GM12878 (cell line): ENCODE data around the gene CTDSP1. TPM values are rescaled to one million over a fixed set of nuclear protein-coding genes. Genes with fewer than 3 reads are reported as not detected.
A peak's percentile ranks its signal among the peaks of the same experiment; 100 is the strongest.

Experiments used
- ATAC-seq: fragments of 200-7000 bp; cut with Tn5 transposase; 3 replicates; pipeline ENCODE4 v1.9.1; 2020; ENCODE audit warnings: mild to moderate bottlenecking, moderate library complexity
- BruUV-seq: library from RNA; stranded (reverse); fragments of 400-500 nt; replicated peaks from 2 replicates; lab custom pipeline; 2021; lab: Mats Ljungman, UMichigan
- CTCF ChIA-PET: fragments of 300-600 bp; sonication (Branson Sonifier 250); formaldehyde crosslinking; extraction: SDS; loops from one replicate; lab custom pipeline; 2021; ENCODE audit warnings: inconsistent platforms; lab: Yijun Ruan, JAX
- POLR2A ChIA-PET: fragments of 350-600 bp; formaldehyde crosslinking; extraction: SDS; loops from one replicate; lab custom pipeline; 2021; ENCODE audit warnings: inconsistent platforms; lab: Charles Lee
- RAD21 ChIA-PET: fragments of 300-600 bp; sonication (Branson Sonifier 250); formaldehyde crosslinking; loops from one replicate; lab custom pipeline; 2023; ENCODE audit warnings: antibody characterized with exemption; ENCODE audit not compliant: unreplicated experiment; lab: Charles Lee
- SMC1A ChIA-PET: fragments of 300-600 bp; sonication (Branson Sonifier 250); formaldehyde crosslinking; loops from one replicate; lab custom pipeline; 2023; ENCODE audit not compliant: unreplicated experiment, uncharacterized antibody; lab: Charles Lee
- DNase-seq: peaks from one replicate; pipeline ENCODE4 v3.0.0-alpha.2; 2011; ENCODE audit warnings: low read depth, low spot score
- FAIRE-seq: peaks from 3 replicates; lab custom pipeline; 2011; peaks lifted over from hg19 to GRCh38; lab: Jason Lieb, UNC
- H2AFZ ChIP-seq: 2 replicates; pipeline ENCODE4 v1.6.0; 2011; ENCODE audit warnings: low read depth, low read length, control low read depth; ENCODE audit not compliant: control insufficient read depth
- H3K27ac ChIP-seq: 2 replicates; pipeline ENCODE4 v1.5.1; 2011; ENCODE audit warnings: control low read depth; ENCODE audit not compliant: control insufficient read depth, insufficient read depth
- H3K27me3 ChIP-seq, 2 experiments: replicated peaks in 1 of 2; 2 replicates each; pipeline versions ENCODE4 v1.6.0 to v1.6.1; 2011; ENCODE audit warnings: low read length in 1 of 2; ENCODE audit not compliant: control insufficient read depth in 2 of 2, insufficient read depth in 2 of 2
- H3K36me3 ChIP-seq, 2 experiments: 2 replicates each; pipeline ENCODE4 v1.5.1; 2011; ENCODE audit warnings: low read length in 1 of 2; ENCODE audit not compliant: control insufficient read depth in 2 of 2, insufficient read depth in 2 of 2
- H3K4me1 ChIP-seq: 2 replicates; pipeline ENCODE4 v1.6.1; 2011; ENCODE audit warnings: mild to moderate bottlenecking, low read length, moderate library complexity, mixed read lengths; ENCODE audit not compliant: control insufficient read depth, insufficient read depth
- H3K4me2 ChIP-seq: 2 replicates; pipeline ENCODE4 v1.6.0; 2011; ENCODE audit warnings: control low read depth; ENCODE audit not compliant: control insufficient read depth, insufficient read depth
- H3K4me3 ChIP-seq: fragments of 200-600 bp; sonication (generic); 2 replicates; pipeline ENCODE4 v1.5.1; 2016
- H3K79me2 ChIP-seq: 2 replicates; pipeline ENCODE4 v1.6.0; 2011; ENCODE audit warnings: low read length; ENCODE audit not compliant: control insufficient read depth, insufficient read depth
- H3K9ac ChIP-seq: 2 replicates; pipeline ENCODE4 v1.8.0; 2011; ENCODE audit warnings: low read length, control low read depth, mixed read lengths; ENCODE audit not compliant: control insufficient read depth, insufficient read depth
- H3K9me3 ChIP-seq: replicated peaks from 3 replicates; pipeline ENCODE4 v1.5.1; 2011; ENCODE audit warnings: mild to moderate bottlenecking, low read length; ENCODE audit not compliant: control insufficient read depth, insufficient read depth
- H4K20me1 ChIP-seq: 2 replicates; pipeline ENCODE4 v1.6.0; 2011; ENCODE audit not compliant: control insufficient read depth, insufficient read depth
- BHLHE40 ChIP-seq, 2 experiments: fragments of 450-650 bp in 1 of 2; IDR thresholded peaks; 2 replicates each; pipeline ENCODE4 v1.6.1; 2011 to 2017; ENCODE audit warnings: low read depth in 2 of 2, borderline replicate concordance in 1 of 2, improper control_type of control experiment in 1 of 2, low read length in 1 of 2, mild to moderate bottlenecking in 1 of 2
- E2F4 ChIP-seq: IDR thresholded peaks from 2 replicates; pipeline ENCODE4 v1.6.1; 2012; ENCODE audit warnings: low read depth, low read length, improper control_type of control experiment
- GABPA ChIP-seq: IDR thresholded peaks from 2 replicates; pipeline ENCODE4 v1.6.1; 2014; ENCODE audit warnings: antibody characterized with exemption, low read depth, mild to moderate bottlenecking, inconsistent platforms
- HSF1 ChIP-seq: fragments of 150-350 bp; IDR thresholded peaks from 2 replicates; pipeline ENCODE4 v1.6.1; 2014; ENCODE audit warnings: mild to moderate bottlenecking, low read depth, low read length
- IKZF2 ChIP-seq, 2 experiments: fragments of 450-650 bp; IDR thresholded peaks; 2 replicates each; pipeline ENCODE4 v1.6.1; 2017; ENCODE audit warnings: mild to moderate bottlenecking in 2 of 2, moderate library complexity in 2 of 2
- NR2C1 ChIP-seq: fragments of 450-650 bp; IDR thresholded peaks from 2 replicates; pipeline ENCODE4 v1.6.1; 2017; ENCODE audit warnings: antibody characterized with exemption, mild to moderate bottlenecking, moderate library complexity
- RAD51 ChIP-seq: fragments of 450-650 bp; IDR thresholded peaks from 2 replicates; pipeline ENCODE4 v1.6.1; 2016; ENCODE audit warnings: moderate library complexity, mild to moderate bottlenecking, inconsistent platforms
- ZNF24 ChIP-seq: fragments of 450-650 bp; IDR thresholded peaks from 2 replicates; pipeline ENCODE4 v1.6.1; 2017; ENCODE audit warnings: antibody characterized with exemption, mild to moderate bottlenecking
- ZNF687 ChIP-seq: fragments of 450-650 bp; IDR thresholded peaks from 2 replicates; pipeline ENCODE4 v1.6.1; 2017; ENCODE audit warnings: mild to moderate bottlenecking, moderate library complexity
- WGBS: methylation state at CpG from one replicate; pipeline ENCODE4 v1.1.6; 2016; ENCODE audit warnings: low lambda C conversion rate; ENCODE audit not compliant: insufficient replicate concordance, insufficient coverage; ENCODE audit errors: missing lambda C conversion rate; 5-methylcytosine and 5-hydroxymethylcytosine counted together
- in situ Hi-C: fragments of 300-500 bp; cut with MboI; formaldehyde crosslinking; loops from 9 replicates; pipeline ENCODE4 v1.14.3; 2018; ENCODE audit warnings: mixed read lengths
- intact Hi-C: fragments of 100-400 bp; cut with micrococcal nuclease; formaldehyde crosslinking; loops from one replicate; pipeline ENCODE4 v1.14.2; 2022; ENCODE audit not compliant: unreplicated experiment
- polyA plus RNA-seq, 11 experiments: library from polyadenylated mRNA; depleted of rRNA in 4 of 11; unstranded in 6 of 11; stranded (reverse) in 5 of 11; fragments of >200 nt; fragmentation: Nextera tagmentation in 4 of 11; fragmentation: Illumina TruSeq in 1 of 11; extraction: Ambion mirVana in 4 of 11; extraction: Trizol in 1 of 11; gene quantifications; 1 replicate in 1 of 11; 2 replicates in 10 of 11; pipeline versions ENCODE4 v1.2.1 to v1.2.3, GENCODE V29; 2011 to 2016; ENCODE audit warnings: inconsistent platforms in 2 of 11, missing spikeins in 2 of 11, low read depth in 1 of 11
- total RNA-seq, 4 experiments: library from RNA; depleted of rRNA in 3 of 4; stranded (reverse); fragments of >200 nt in 3 of 4; fragmentation: Illumina TruSeq in 1 of 4; extraction: Trizol in 1 of 4; gene quantifications; 2 replicates each; pipeline versions ENCODE4 v1.2.1 to v1.2.3, GENCODE V29; 2013 to 2021
- TF ChIP-seq, protein P1 (sequence below): fragments of 450-650 bp; IDR thresholded peaks from 2 replicates; pipeline ENCODE4 v1.6.1; 2016; ENCODE audit warnings: mild to moderate bottlenecking

The CTDSP1 gene
- total and polyA plus RNA-seq, 10 of the 15 experiments (the other 5 are each of a cell fraction or from before 2014, with no cell fraction given), result 3.0 to 75.9 (median 34.4) TPM

GRCh38 chr2:218395826-218396687 is 3.6 kb upstream of the CTDSP1 start:
- Histone ChIP-seq H3K4me3 (peak overlapping the region; percentile 84), H3K27ac (peak overlapping the region; percentile 96), H2AFZ (peak overlapping the region; percentile 96), H3K27me3 (no peaks in the 10 kb centered on the region), H3K9ac (peak overlapping the region; percentile 89), H3K4me2 (peak overlapping the region; percentile 100), H3K36me3 (no peaks in the 10 kb centered on the region), H4K20me1 (no peaks in the 10 kb centered on the region; the same call in 1 of the 2 replicates), H3K79me2 (peaks cover 38% of the 10 kb centered on the region), H3K9me3 (no peaks in the 10 kb centered on the region), H3K4me1 (peaks cover 27% of the 10 kb centered on the region)
- ChIA-PET POLR2A (interaction anchor here (1.7 to 2.8 kb wide), 3 partner anchors 9 to 106 kb away, joined by 8 to 19 read pairs (median 19); no protein-coding TSS in a partner anchor), RAD21 (interaction anchor here (1.0 to 2.5 kb wide), 7 partner anchors 10 to 125 kb away, joined by 3 to 14 read pairs (median 4); partner anchors contain the start of gene SLC11A1), CTCF (interaction anchor here (0.6 to 4.9 kb wide), 10 partner anchors 9 to 314 kb away, joined by 3 to 34 read pairs (median 6); partner anchors contain the start of gene TMBIM1), SMC1A (interaction anchor here (0.6 to 2.3 kb wide), 6 partner anchors 40 to 102 kb away, joined by 3 to 8 read pairs (median 3); partner anchors contain the start of gene CATIP)
- FAIRE-seq (peak; percentile 95), DNase-seq (peak; percentile 84), ATAC-seq (peak; percentile 65)
- no TSS peak for BruUV-seq
- WGBS, result 1% methylated on average over 45 of the region's 57 CpGs
- intact Hi-C loops (loop anchor here (1.0 to 5.0 kb wide), 7 partner anchors 29 to 261 kb away; partner anchors contain the start of genes AAMP, ARPC2, BCS1L and CATIP), in situ Hi-C loops (loop anchor here (25.0 kb wide), 1 partner anchor 109 kb away; the partner anchor contains the start of gene TMBIM1)
- TF ChIP-seq, protein P1, sequence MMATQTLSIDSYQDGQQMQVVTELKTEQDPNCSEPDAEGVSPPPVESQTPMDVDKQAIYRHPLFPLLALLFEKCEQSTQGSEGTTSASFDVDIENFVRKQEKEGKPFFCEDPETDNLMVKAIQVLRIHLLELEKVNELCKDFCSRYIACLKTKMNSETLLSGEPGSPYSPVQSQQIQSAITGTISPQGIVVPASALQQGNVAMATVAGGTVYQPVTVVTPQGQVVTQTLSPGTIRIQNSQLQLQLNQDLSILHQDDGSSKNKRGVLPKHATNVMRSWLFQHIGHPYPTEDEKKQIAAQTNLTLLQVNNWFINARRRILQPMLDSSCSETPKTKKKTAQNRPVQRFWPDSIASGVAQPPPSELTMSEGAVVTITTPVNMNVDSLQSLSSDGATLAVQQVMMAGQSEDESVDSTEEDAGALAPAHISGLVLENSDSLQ, result peak; percentile 32
- peak; percentile 60; the same call in 1 of the 2 replicates for TF ChIP-seq ZNF687
- TF ChIP-seq GABPA, result 0 out of 2 replicates have a peak, but pooled peaks have one; percentile 43
- TF ChIP-seq IKZF2 (IDR thresholded peaks at IDR 0.05), result peak; percentile 80 to 82
- TF ChIP-seq NR2C1, result no peak
- no peak for TF ChIP-seq E2F4
- TF ChIP-seq RAD51, result no peak
- peak; percentile 78 to 85 for TF ChIP-seq BHLHE40 (IDR thresholded peaks at IDR 0.05; ENCODE audit: borderline replicate concordance in 1 of 2, low read depth in 2 of 2, low read length in 1 of 2)
- no peak for TF ChIP-seq HSF1
- 0 out of 2 replicates have a peak, but pooled peaks have one; percentile 60 for TF ChIP-seq ZNF24
